ENCODE data around the gene PDPN. TPM values are rescaled to one million over a fixed set of nuclear protein-coding genes. Genes with fewer than 3 reads are reported as not detected.
A peak's percentile ranks its signal among the peaks of the same experiment; 100 is the strongest.

Gene PDPN
- total and polyA plus RNA-seq, 11 donors: 4.4 to 162 (median 21.1) TPM

DNA sequence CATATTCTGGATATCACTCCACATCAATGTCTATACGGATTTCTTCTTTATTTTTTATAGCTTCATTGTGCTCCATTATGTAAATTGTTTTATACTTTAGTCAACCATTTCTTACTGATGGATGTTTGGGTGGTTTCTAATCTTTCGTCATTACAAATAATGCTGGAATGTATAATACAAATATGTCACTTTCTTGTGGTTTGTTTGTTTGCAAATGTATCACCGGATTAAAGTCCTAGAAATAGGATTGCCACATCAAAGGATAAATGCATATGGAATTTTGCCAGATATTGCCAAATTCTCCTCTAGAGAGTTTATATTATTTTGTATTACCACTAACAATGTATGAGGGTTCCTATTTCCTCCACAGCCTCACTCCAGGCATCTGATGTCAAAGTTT, 67.6 kb downstream of the PDPN start:
- intact Hi-C loops (cut with DNase I): no loop called here
- Histone ChIP-seq H3K27me3 (peaks cover 0 to 7% (median 0%) of the 10 kb centered on the region in 9 donors), H3K27ac (no peak overlapping the region), H3K36me3 (no peaks in the 10 kb centered on the region), H3K4me3 (no peak overlapping the region), H3K4me1 (no peaks in the 10 kb centered on the region), H3K9me3 (peaks cover 0 to 9% (median 0%) of the 10 kb centered on the region in 12 donors)
- ATAC-seq (no peak), DNase-seq (no peak)
- TF ChIP-seq, protein P1, sequence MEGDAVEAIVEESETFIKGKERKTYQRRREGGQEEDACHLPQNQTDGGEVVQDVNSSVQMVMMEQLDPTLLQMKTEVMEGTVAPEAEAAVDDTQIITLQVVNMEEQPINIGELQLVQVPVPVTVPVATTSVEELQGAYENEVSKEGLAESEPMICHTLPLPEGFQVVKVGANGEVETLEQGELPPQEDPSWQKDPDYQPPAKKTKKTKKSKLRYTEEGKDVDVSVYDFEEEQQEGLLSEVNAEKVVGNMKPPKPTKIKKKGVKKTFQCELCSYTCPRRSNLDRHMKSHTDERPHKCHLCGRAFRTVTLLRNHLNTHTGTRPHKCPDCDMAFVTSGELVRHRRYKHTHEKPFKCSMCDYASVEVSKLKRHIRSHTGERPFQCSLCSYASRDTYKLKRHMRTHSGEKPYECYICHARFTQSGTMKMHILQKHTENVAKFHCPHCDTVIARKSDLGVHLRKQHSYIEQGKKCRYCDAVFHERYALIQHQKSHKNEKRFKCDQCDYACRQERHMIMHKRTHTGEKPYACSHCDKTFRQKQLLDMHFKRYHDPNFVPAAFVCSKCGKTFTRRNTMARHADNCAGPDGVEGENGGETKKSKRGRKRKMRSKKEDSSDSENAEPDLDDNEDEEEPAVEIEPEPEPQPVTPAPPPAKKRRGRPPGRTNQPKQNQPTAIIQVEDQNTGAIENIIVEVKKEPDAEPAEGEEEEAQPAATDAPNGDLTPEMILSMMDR (IDR thresholded peaks at IDR 0.05): no peak
- no peak for TF ChIP-seq POLR2A (IDR thresholded peaks at IDR 0.05)
- 76 to 89% (median 79%) methylated on average over 3 of the region's 3 CpGs for WGBS, 4 donors

DNA sequence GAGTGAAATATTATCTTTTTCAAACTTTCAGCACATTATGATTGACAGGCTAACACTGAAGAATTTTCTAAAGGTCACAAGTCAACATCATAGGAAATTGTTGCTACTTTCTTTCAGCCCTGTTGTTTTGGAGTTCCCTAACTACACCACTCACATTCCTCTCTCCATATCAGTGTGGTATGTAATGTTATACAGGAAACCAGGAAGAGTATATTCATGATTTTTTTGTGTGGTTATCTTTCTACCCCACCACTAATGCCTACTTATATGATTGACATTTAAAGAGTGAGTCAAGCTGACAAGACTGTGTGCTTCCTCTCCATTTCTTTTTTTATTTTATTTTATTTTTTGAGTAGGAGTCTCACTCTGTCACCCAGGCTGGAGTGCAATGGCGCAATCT, 68.6 kb downstream of the PDPN start:
- no peak overlapping the region for H3K27ac ChIP-seq
- DNase-seq: no peak
- H3K27me3 ChIP-seq: peaks cover 0 to 7% (median 0%) of the 10 kb centered on the region in 9 donors
- intact Hi-C loops (cut with DNase I): no loop called here
- peaks cover 0 to 7% (median 0%) of the 10 kb centered on the region in 12 donors for H3K9me3 ChIP-seq
- no peak overlapping the region for H3K4me3 ChIP-seq
- H3K4me1 ChIP-seq: no peaks in the 10 kb centered on the region
- H3K36me3 ChIP-seq: no peaks in the 10 kb centered on the region
- ATAC-seq: no peak
- WGBS, 4 donors: 76 to 94% (median 90%) methylated on average over 1 of the region's 1 CpG
- TF ChIP-seq POLR2A (IDR thresholded peaks at IDR 0.05): no peak
- TF ChIP-seq, protein P1 (IDR thresholded peaks at IDR 0.05): no peak

DNA sequence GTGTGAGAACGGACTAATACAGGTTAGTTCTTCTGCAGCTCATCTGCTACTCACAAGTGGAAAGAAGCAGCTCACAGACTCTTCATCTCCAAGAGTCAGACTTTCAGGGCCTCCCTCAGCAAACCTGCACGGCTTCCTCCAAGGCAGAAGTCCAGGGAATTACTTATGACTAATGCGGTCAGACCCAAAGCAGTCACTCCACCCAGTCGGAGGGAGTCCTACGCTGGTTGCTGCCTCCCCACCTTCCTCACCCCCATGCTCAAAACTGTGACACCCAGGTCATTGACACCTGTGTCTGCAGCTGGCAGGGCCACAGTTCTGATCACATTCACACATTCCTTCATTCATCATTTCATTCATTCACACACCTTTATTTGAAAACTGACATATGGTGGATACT, 77.9 kb downstream of the PDPN start:
- TF ChIP-seq POLR2A (IDR thresholded peaks at IDR 0.05): no peak
- TF ChIP-seq, protein P1 (IDR thresholded peaks at IDR 0.05): no peak
- WGBS, 4 donors: 77 to 84% (median 78%) methylated on average over 5 of the region's 5 CpGs
- Histone ChIP-seq H3K36me3 (no peaks in the 10 kb centered on the region), H3K4me1 (peaks cover 0 to 7% (median 0%) of the 10 kb centered on the region in 12 donors), H3K4me3 (no peak overlapping the region), H3K27ac (no peak overlapping the region), H3K27me3 (peaks cover 0 to 6% (median 0%) of the 10 kb centered on the region in 9 donors), H3K9me3 (peaks cover 0 to 5% (median 0%) of the 10 kb centered on the region in 12 donors)
- intact Hi-C loops (cut with DNase I): loop anchor here in 5 of 10 donors (5.0 to 10.0 kb wide), 5 partner anchors 63 to 1383 kb away; no protein-coding TSS in a partner anchor
- ATAC-seq (peak in 1 of 4 donors; percentile 31), DNase-seq (no peak)

DNA sequence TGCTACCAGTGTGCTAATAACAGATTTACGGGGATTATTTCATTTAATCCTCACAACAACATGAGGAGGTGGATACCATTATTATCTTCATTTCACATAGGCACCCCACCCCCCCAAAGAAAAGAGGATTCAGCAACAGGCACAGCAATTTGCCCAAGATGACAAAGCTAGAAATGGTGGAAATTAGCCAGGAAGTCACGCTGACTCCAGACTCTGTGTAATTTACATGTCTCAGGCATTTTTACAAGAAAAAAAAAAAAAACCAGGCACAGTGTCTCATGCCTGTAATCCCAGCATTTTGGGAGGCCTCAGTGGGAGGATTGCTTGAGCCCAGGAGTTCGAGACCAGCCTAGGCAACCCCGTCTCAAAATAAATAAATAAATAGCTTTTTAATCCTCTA, 78.9 kb downstream of the PDPN start:
- TF ChIP-seq POLR2A (IDR thresholded peaks at IDR 0.05): no peak
- TF ChIP-seq, protein P1 (IDR thresholded peaks at IDR 0.05): no peak
- Histone ChIP-seq H3K27me3 (peaks cover 0 to 6% (median 0%) of the 10 kb centered on the region in 9 donors), H3K27ac (peak overlapping the region in 1 of 12 donors; percentile 4), H3K36me3 (no peaks in the 10 kb centered on the region), H3K9me3 (peaks cover 0 to 5% (median 0%) of the 10 kb centered on the region in 12 donors), H3K4me3 (no peak overlapping the region), H3K4me1 (peaks cover 0 to 7% (median 0%) of the 10 kb centered on the region in 12 donors)
- DNase-seq: no peak
- no peak for ATAC-seq
- 62 to 73% (median 67%) methylated on average over 4 of the region's 4 CpGs for WGBS, 4 donors
- intact Hi-C loops (cut with DNase I): loop anchor here in 5 of 10 donors (5.0 to 10.0 kb wide), 5 partner anchors 62 to 1382 kb away; no protein-coding TSS in a partner anchor

Data from heart left ventricle (tissue), 16 donors.